Measurements from ENCODE around the gene PMM1. TPM values are rescaled to one million over a fixed set of nuclear protein-coding genes. Genes with fewer than 3 reads are reported as not detected.

Gene PMM1
- total and polyA plus RNA-seq, 2 experiments from 2014 or later: 34.0 to 53.7 TPM

DNA sequence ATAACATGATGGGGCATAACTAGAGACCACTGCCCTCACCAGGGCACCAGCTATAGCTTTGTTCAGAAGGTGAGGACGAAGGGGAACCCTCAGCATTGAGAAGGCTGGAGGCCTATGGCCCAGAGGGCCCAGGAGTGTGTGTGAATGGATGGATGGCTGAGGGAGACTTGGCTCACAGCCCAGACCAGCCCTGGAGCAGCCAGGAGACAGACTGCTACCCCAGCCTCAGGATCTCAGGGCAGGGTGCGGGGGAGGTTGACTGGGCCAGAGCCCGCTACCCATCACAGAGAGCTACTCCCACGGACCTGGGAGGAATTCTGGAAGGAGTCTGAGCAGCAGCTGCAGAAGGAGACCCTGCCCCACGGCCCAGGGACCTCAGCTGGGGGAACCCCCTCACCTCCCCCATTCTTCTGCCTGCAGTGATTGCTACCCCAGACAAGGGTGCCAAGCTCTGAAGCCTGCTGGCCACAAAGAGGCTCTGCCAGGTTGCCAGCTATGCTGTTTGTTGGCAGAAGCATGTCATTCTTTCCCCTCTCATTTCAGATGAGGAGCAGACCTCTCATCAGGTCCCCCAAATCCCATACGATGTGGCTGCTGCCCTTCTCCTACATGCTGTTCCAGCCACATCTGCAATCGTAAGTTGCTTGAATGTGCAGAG, 34.2 kb downstream of the PMM1 start:
- DNase-seq (ENCODE audit: low read depth in 1 of 2, low spot score in 1 of 2): peak; percentile 35 to 67
- TF ChIP-seq, protein P1, sequence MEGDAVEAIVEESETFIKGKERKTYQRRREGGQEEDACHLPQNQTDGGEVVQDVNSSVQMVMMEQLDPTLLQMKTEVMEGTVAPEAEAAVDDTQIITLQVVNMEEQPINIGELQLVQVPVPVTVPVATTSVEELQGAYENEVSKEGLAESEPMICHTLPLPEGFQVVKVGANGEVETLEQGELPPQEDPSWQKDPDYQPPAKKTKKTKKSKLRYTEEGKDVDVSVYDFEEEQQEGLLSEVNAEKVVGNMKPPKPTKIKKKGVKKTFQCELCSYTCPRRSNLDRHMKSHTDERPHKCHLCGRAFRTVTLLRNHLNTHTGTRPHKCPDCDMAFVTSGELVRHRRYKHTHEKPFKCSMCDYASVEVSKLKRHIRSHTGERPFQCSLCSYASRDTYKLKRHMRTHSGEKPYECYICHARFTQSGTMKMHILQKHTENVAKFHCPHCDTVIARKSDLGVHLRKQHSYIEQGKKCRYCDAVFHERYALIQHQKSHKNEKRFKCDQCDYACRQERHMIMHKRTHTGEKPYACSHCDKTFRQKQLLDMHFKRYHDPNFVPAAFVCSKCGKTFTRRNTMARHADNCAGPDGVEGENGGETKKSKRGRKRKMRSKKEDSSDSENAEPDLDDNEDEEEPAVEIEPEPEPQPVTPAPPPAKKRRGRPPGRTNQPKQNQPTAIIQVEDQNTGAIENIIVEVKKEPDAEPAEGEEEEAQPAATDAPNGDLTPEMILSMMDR (IDR thresholded peaks at IDR 0.05; ENCODE audit: low read depth, low read length): no peak

DNA sequence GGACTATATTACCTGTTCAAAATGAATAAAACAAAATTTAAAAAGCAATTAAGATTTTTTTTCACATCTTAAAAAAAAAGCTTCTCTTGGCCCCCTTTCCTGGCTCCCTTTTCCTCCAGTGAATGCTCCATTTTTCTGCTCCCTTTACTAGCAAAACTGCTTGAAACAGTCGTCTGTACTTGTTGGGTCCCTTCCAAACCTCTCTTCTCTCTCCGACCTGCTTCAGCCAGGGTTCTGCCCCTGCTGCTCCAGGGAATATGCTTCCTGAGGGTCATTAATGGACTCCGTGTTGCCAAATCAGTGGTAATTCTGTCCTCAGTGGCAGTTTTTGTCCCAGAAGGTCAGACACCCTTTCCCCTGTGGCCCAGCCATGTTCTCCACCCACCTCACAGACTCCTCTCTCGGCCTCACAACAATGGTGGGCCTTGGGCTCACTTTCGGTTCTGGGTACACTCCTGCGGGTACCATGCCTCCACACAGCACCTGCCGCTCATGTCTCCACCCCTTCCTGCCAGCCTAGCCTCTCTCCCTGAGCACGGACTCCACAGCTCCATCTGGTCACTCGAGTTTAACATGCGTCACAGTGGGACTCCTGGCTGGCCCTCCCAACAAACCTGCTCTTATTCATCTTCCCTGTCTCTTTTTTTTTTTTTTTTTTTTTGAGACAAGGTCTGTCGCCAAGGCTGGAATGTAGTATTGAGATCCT, 37.6 kb downstream of the PMM1 start:
- Histone ChIP-seq H3K4me3 (no peak overlapping the region), H3K36me3 (no peaks in the 10 kb centered on the region), H3K9me3 (ENCODE audit: low read depth) (no peaks in the 10 kb centered on the region), H3K4me1 (ENCODE audit: low read depth) (no peaks in the 10 kb centered on the region), H3K27me3 (no peaks in the 10 kb centered on the region), H3K27ac (no peak overlapping the region)
- DNase-seq (ENCODE audit: low read depth in 1 of 2, low spot score in 1 of 2): no peak
- TF ChIP-seq, protein P1 (IDR thresholded peaks at IDR 0.05; ENCODE audit: low read depth, low read length): no peak

More for the DNA sequence above, 34.2 kb downstream of the PMM1 start:
- Histone ChIP-seq H3K4me3 (no peak overlapping the region), H3K36me3 (no peaks in the 10 kb centered on the region), H3K4me1 (ENCODE audit: low read depth) (peaks cover 18% of the 10 kb centered on the region), H3K27me3 (no peaks in the 10 kb centered on the region), H3K27ac (peak overlapping the region; percentile 2), H3K9me3 (ENCODE audit: low read depth) (no peaks in the 10 kb centered on the region)

DNA sequence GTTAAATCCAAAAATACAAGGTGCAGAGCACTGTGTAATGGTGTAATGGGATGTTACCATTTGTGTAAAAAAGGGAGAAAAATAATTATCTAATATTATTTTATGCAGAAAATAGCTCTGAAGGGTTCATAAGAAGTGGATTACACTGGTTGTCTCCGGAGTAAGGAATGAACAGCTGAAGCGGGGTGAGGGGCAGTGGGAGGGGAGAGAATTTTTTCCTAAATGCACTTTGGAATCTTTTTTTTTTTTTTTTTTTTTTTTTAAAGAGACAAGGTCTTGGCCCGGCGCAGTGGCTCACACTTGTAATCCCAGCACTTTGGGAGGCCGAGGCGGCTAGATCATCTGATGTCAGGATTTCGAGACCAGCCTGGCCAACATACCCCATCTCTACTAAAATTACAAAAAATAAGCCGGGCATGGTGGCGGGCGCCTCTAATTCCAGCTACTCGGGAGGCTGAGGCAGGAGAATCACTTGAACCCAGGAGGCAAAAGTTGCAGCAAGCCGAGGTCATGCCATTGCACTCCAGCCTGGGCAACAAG, 38.6 kb downstream of the PMM1 start:
- no peak overlapping the region for H3K4me3 ChIP-seq
- no peaks in the 10 kb centered on the region for H3K9me3 ChIP-seq (ENCODE audit: low read depth)
- H3K4me1 ChIP-seq (ENCODE audit: low read depth): no peaks in the 10 kb centered on the region
- no peaks in the 10 kb centered on the region for H3K27me3 ChIP-seq
- no peaks in the 10 kb centered on the region for H3K36me3 ChIP-seq
- no peak for DNase-seq (ENCODE audit: low read depth in 1 of 2, low spot score in 1 of 2)
- no peak overlapping the region for H3K27ac ChIP-seq
- TF ChIP-seq, protein P1 (IDR thresholded peaks at IDR 0.05; ENCODE audit: low read depth, low read length): no peak

DNA sequence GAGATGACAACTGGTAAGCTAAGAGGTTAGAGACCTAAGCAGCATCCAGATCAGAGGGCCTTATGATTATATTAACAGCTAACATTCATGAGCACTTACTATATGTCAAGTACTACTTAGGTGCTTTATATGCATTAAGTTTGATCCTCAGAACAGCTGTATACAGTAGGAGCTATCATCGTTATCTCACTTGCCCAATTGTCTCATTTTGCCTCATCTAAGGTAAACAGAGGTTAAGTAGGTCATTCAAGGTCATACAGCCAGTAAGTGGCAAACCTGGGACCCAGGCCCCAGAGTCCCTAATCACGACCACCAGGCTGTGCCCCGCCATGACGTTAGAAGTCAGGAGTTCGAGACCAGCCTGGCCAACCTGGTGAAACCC, 40.8 kb downstream of the PMM1 start:
- Histone ChIP-seq H3K36me3 (no peaks in the 10 kb centered on the region), H3K4me1 (ENCODE audit: low read depth) (peaks cover 4% of the 10 kb centered on the region), H3K4me3 (no peak overlapping the region), H3K27ac (no peak overlapping the region), H3K9me3 (ENCODE audit: low read depth) (no peaks in the 10 kb centered on the region), H3K27me3 (no peaks in the 10 kb centered on the region)
- TF ChIP-seq, protein P1 (IDR thresholded peaks at IDR 0.05; ENCODE audit: low read depth, low read length): no peak
- DNase-seq (ENCODE audit: low read depth in 1 of 2, low spot score in 1 of 2): no peak

DNA sequence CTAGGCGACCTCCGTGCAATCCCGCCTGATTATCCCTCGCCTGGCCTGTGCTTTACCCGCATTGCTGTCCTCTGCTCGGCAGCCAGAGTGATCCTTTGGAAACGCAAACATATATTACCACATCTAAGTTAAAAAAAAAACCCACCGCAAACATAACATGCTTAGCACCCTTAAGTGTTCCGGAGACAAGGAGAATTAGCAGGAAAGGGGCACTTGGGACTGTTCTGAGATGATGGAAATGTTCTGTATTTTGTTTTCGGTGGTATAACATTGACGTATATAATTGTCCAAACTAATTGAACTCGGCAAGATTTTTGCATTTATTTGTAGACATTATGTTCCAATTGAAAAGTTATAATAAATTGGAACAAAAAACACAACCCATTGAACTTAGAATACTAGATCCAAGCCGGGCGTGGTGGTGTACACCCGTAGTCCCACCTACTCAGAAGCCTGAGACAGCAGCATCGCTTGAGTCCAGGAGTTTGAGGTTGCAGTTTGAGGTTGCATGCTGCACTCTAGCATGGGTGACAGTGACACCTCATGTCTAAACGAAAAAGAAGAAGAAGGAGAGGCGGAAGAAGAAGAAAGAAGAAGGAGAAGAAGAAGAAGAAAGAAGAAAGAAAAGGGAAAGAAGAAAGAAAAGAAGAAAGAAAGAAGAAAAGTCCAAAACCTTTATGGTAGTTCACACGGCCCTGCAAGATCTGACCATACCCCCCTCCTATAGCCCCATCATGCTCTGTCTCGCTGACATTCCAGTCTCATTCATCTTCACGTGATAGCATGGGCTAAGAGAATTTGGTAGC, 44.8 kb downstream of the PMM1 start:
- Histone ChIP-seq H3K4me1 (ENCODE audit: low read depth) (peaks cover 7% of the 10 kb centered on the region), H3K27ac (no peak overlapping the region), H3K27me3 (no peaks in the 10 kb centered on the region), H3K4me3 (peak overlapping the region; percentile 10), H3K9me3 (ENCODE audit: low read depth) (no peaks in the 10 kb centered on the region), H3K36me3 (no peaks in the 10 kb centered on the region)
- DNase-seq (ENCODE audit: low read depth in 1 of 2, low spot score in 1 of 2): no peak
- TF ChIP-seq, protein P1 (IDR thresholded peaks at IDR 0.05; ENCODE audit: low read depth, low read length): no peak

Measured in cardiac muscle cell (in vitro differentiated cells and primary cell).